GM21367 (cell line): Measurements from ENCODE around the gene NNAT.

ENCODE experiments used
- ATAC-seq: cut with Tn5 transposase; IDR thresholded peaks from one replicate; pipeline ENCODE4 v1.9.1; 2021; ENCODE audit not compliant: unreplicated experiment

The NNAT gene

GRCh38 chr20:37565134-37565811 is 44.2 kb downstream of the NNAT start:
- ATAC-seq: no peak

DNA sequence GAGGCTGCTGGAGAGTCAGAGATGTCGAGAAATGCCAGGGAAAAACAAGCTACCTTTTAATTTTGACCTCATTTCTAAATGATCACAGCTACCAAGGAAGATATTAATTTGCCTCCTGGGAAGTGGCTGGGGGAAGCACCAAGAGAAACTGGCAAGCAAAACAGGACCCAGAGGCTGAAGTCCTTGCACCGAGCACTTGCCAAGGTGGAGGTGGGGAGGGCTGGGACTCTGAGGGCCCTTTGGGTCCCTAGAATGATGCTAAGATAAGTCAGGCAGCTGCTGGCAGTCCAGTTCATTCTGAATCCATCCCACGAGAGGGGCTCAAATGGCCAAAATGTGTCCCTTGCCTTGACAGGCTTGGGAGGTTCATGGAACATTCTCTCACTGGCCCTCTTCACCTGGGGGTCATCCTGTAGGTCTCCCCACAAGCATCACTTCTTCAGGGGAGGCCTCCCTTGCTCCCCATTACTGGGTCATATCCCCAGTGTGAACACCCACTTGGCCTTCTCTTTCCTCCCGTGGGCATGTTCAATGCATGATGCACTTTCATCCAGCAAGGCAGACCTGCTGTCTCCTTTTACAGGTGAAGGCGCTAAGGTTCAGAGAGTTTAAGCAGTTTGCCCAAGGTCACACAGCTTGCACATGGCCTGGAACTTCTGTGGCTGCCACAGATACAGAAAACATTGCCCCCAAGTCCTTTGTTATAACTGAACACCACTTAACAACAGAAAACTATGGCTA is 45.7 kb downstream of the NNAT start:
- ATAC-seq: no peak

- no peak for ATAC-seq
Observed at GRCh38 chr20:37567331-37567665, 46.2 kb downstream of the NNAT start.

GRCh38 chr20:37567671-37568588 is 46.9 kb downstream of the NNAT start:
- ATAC-seq: no peak

DNA sequence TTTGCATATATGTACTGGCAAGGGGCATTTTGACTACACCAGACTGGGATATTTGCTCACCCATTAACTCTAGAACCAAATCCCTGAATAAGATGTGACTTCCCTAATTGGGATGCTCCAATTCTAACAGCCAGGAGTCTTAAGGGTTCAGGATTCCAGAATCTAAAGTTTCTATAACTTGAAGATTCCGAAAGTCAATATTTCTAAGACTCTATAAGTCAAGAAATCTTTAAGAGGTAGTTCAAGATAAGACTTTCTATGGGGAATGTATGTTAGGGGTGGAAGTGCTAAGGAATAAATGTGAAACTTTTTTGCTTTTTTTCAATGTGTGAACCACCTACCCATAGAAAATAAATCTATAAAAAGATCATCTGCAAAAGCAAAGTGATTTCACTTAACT is 49.4 kb downstream of the NNAT start:
- no peak for ATAC-seq

GRCh38 chr20:37571033-37571432 is 50.0 kb downstream of the NNAT start:
- ATAC-seq: no peak
